Urinary bladder (tissue), 4 donors: ENCODE measurements around the gene STK39. TPM values are rescaled to one million over a fixed set of nuclear protein-coding genes. Genes with fewer than 3 reads are reported as not detected.

Experiments used
- DNase-seq: peaks from one replicate; pipeline ENCODE4 v3.0.0-alpha.2; 2015; ENCODE audit errors: extremely low spot score
- H3K27ac ChIP-seq: one replicate; pipeline ENCODE4 v1.5.1; 2013; ENCODE audit warnings: low read depth, mild to moderate bottlenecking, moderate library complexity
- H3K36me3 ChIP-seq: one replicate; pipeline ENCODE4 v1.6.1; 2013; ENCODE audit warnings: mild to moderate bottlenecking, moderate library complexity; ENCODE audit not compliant: insufficient read depth
- H3K4me1 ChIP-seq: one replicate; pipeline ENCODE4 v1.6.1; 2013; ENCODE audit warnings: mild to moderate bottlenecking, moderate library complexity; ENCODE audit not compliant: insufficient read depth
- H3K4me3 ChIP-seq: one replicate; pipeline ENCODE4 v1.5.1; 2013; ENCODE audit warnings: low read depth, low read length
- WGBS: extraction: QIAGEN DNeasy Blood & Tissue Kit; methylation state at CpG from one replicate; pipeline ENCODE4 v1.1.7; 2013; 5-methylcytosine and 5-hydroxymethylcytosine counted together
- polyA plus RNA-seq: library from polyadenylated mRNA; stranded (reverse); fragments of 200-250 nt; gene quantifications from one replicate; pipeline ENCODE4 v1.2.3, GENCODE V29; 2013
- total RNA-seq: library from RNA; depleted of rRNA; stranded (reverse); fragments of >200 nt; gene quantifications from one replicate; pipeline ENCODE4 v1.2.3, GENCODE V29; 2014
- donor health status: healthy with polysubstance abuse.
- donor health status: healthy.

The STK39 gene
- total and polyA plus RNA-seq, 2 donors, result 17.5 to 37.7 TPM

GRCh38 chr2:168254158-168254935 lies 7.0 kb upstream of the STK39 start:
- H3K4me1 ChIP-seq, result no peaks in the 10 kb centered on the region
- H3K4me3 ChIP-seq, result no peak overlapping the region
- DNase-seq, result no peak
- no peaks in the 10 kb centered on the region for H3K36me3 ChIP-seq
- 73% methylated on average over 3 of the region's 3 CpGs for WGBS
- H3K27ac ChIP-seq, result no peak overlapping the region

GRCh38 chr2:168253379-168253778 lies 6.0 kb upstream of the STK39 start:
- no peak for DNase-seq
- WGBS, result 92% methylated on average over 2 of the region's 2 CpGs
- H3K27ac ChIP-seq, result no peak overlapping the region
- H3K36me3 ChIP-seq, result no peaks in the 10 kb centered on the region
- H3K4me1 ChIP-seq, result peaks cover 1% of the 10 kb centered on the region
- H3K4me3 ChIP-seq, result no peak overlapping the region

GRCh38 chr2:168252976-168253375 lies 5.6 kb upstream of the STK39 start:
- H3K4me1 ChIP-seq, result peaks cover 2% of the 10 kb centered on the region
- H3K27ac ChIP-seq, result no peak overlapping the region
- H3K36me3 ChIP-seq, result no peaks in the 10 kb centered on the region
- no peak overlapping the region for H3K4me3 ChIP-seq
- DNase-seq, result no peak

- WGBS, result under 1% methylated on average over 95 of the region's 95 CpGs
- Histone ChIP-seq H3K4me3 (peak overlapping the region; percentile 97), H3K27ac (peak overlapping the region; percentile 57), H3K36me3 (no peaks in the 10 kb centered on the region), H3K4me1 (peaks cover 4% of the 10 kb centered on the region)
- DNase-seq, result no peak
These were observed 683 bp downstream of the STK39 start for GRCh38 chr2:168246483-168247340.

GRCh38 chr2:168246072-168246482 lies 1.3 kb downstream of the STK39 start:
- DNase-seq, result no peak
- Histone ChIP-seq H3K27ac (no peak overlapping the region), H3K4me3 (peak overlapping the region; percentile 97), H3K36me3 (no peaks in the 10 kb centered on the region), H3K4me1 (peaks cover 4% of the 10 kb centered on the region)
- WGBS, result 22% methylated on average over 11 of the region's 11 CpGs

GRCh38 chr2:168245074-168245825 lies 2.1 kb downstream of the STK39 start:
- Histone ChIP-seq H3K4me3 (no peak overlapping the region), H3K27ac (no peak overlapping the region), H3K36me3 (no peaks in the 10 kb centered on the region), H3K4me1 (peaks cover 4% of the 10 kb centered on the region)
- 85% methylated on average over 7 of the region's 7 CpGs for WGBS
- no peak for DNase-seq

GRCh38 chr2:168244318-168244717 lies 3.1 kb downstream of the STK39 start:
- WGBS, result 65% methylated on average over 8 of the region's 8 CpGs
- Histone ChIP-seq H3K4me1 (peaks cover 4% of the 10 kb centered on the region), H3K4me3 (no peak overlapping the region), H3K36me3 (no peaks in the 10 kb centered on the region), H3K27ac (no peak overlapping the region)
- no peak for DNase-seq

GRCh38 chr2:168243061-168243460 lies 4.3 kb downstream of the STK39 start:
- WGBS, result 95% methylated on average over 5 of the region's 5 CpGs
- DNase-seq, result no peak
- Histone ChIP-seq H3K36me3 (no peaks in the 10 kb centered on the region), H3K27ac (no peak overlapping the region), H3K4me3 (no peak overlapping the region), H3K4me1 (peaks cover 2% of the 10 kb centered on the region)

GRCh38 chr2:168241746-168242145 lies 5.6 kb downstream of the STK39 start:
- H3K36me3 ChIP-seq, result no peaks in the 10 kb centered on the region
- H3K4me1 ChIP-seq, result peaks cover 5% of the 10 kb centered on the region
- DNase-seq, result no peak
- WGBS, result 70% methylated on average over 5 of the region's 5 CpGs
- H3K4me3 ChIP-seq, result no peak overlapping the region
- H3K27ac ChIP-seq, result no peak overlapping the region

GRCh38 chr2:168241208-168241607 lies 6.2 kb downstream of the STK39 start:
- no peak overlapping the region for H3K27ac ChIP-seq

GRCh38 chr2:168239281-168239680 lies 8.1 kb downstream of the STK39 start:
- H3K4me1 ChIP-seq, result peaks cover 3% of the 10 kb centered on the region
- no peak overlapping the region for H3K4me3 ChIP-seq
- no peaks in the 10 kb centered on the region for H3K36me3 ChIP-seq
- 68% methylated on average over 5 of the region's 5 CpGs for WGBS
- H3K27ac ChIP-seq, result no peak overlapping the region
- no peak for DNase-seq

More at GRCh38 chr2:168241208-168241607, 6.2 kb downstream of the STK39 start:
- H3K36me3 ChIP-seq, result no peaks in the 10 kb centered on the region
- H3K4me1 ChIP-seq, result peaks cover 5% of the 10 kb centered on the region
- no peak for DNase-seq
- no peak overlapping the region for H3K4me3 ChIP-seq
- 72% methylated on average over 5 of the region's 5 CpGs for WGBS

GRCh38 chr2:168237741-168238140 lies 9.7 kb downstream of the STK39 start:
- no peak overlapping the region for H3K27ac ChIP-seq
- H3K4me1 ChIP-seq, result peaks cover 3% of the 10 kb centered on the region
- H3K36me3 ChIP-seq, result no peaks in the 10 kb centered on the region
- H3K4me3 ChIP-seq, result no peak overlapping the region
- no peak for DNase-seq
- WGBS, result 51% methylated on average over 1 of the region's 1 CpG

- 82% methylated on average over 2 of the region's 2 CpGs for WGBS
- no peaks in the 10 kb centered on the region for H3K36me3 ChIP-seq
- H3K27ac ChIP-seq, result no peak overlapping the region
- no peak for DNase-seq
- H3K4me1 ChIP-seq, result peaks cover 3% of the 10 kb centered on the region
- H3K4me3 ChIP-seq, result no peak overlapping the region
These were observed 12.8 kb downstream of the STK39 start for GRCh38 chr2:168234407-168235085.
